SJSA1 (cell line): Measurements from ENCODE around the gene CHST11. TPM values are rescaled to one million over a fixed set of nuclear protein-coding genes. Genes with fewer than 3 reads are reported as not detected.

ENCODE experiments used
- DNase-seq, 2 experiments: peaks; one replicate each; pipeline ENCODE4 v3.0.0-alpha.2; 2015 to 2020; ENCODE audit warnings: low spot score in 2 of 2, low read depth in 1 of 2
- H3K27ac ChIP-seq: fragments of 250-450 bp; sonication (Bioruptor Pico); 2 replicates; pipeline ENCODE4 v1.5.1; 2020; ENCODE audit warnings: mild to moderate bottlenecking, moderate library complexity
- H3K27me3 ChIP-seq: fragments of 250-450 bp; sonication (Bioruptor Pico); replicated peaks from 2 replicates; pipeline ENCODE4 v1.5.1; 2020; ENCODE audit warnings: mild to moderate bottlenecking, moderate library complexity
- H3K36me3 ChIP-seq: fragments of 250-450 bp; sonication (Bioruptor Pico); 2 replicates; pipeline ENCODE4 v1.5.1; 2020; ENCODE audit warnings: mild to moderate bottlenecking
- H3K4me1 ChIP-seq: fragments of 250-450 bp; sonication (Bioruptor Pico); replicated peaks from 2 replicates; pipeline ENCODE4 v1.6.1; 2021; ENCODE audit warnings: mild to moderate bottlenecking
- H3K4me3 ChIP-seq: fragments of 250-450 bp; sonication (Bioruptor Pico); 2 replicates; pipeline ENCODE4 v1.5.1; 2020; ENCODE audit warnings: mild to moderate bottlenecking
- H3K9me3 ChIP-seq: fragments of 250-450 bp; sonication (Bioruptor Pico); replicated peaks from 2 replicates; pipeline ENCODE4 v1.5.1; 2020; ENCODE audit warnings: mild to moderate bottlenecking
- total RNA-seq: library from RNA; depleted of rRNA; stranded (reverse); fragments of >200 nt; shearing (Covaris generic); gene quantifications from 2 replicates; pipeline ENCODE4 v1.2.3, GENCODE V29; 2014

CHST11 gene
- total RNA-seq, 1 experiment from 2014 or later, result 0.71 TPM

DNA sequence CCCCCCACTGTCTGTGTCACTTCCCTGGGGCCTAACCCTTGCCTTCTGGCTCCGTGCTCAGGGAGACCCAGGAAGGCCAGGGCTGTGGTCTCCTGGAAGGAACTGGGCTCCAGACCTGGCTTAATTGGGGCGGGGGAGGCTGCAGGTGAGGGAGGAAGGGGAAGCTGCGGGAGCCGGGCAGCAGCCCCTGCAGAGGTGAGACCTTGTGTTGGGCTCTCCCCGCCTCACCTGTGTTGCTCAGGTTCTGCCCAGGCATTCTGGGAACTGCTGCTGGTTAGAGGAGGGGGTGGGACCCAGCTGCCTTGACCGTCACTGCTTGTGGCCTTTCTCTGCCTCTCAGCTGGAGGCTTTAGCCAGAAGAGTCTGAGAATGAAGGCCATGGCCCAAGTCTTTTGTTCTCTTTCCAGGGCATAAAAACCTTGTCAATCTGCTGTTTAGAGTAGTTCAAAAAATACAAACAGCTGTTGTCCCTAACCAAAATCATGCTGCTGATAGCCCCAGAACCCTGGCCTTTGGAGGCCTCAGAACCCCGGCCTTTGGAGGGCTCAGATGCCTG, 247.6 kb downstream of the CHST11 start:
- DNase-seq, result no peak
- Histone ChIP-seq H3K36me3 (no peaks in the 10 kb centered on the region), H3K4me1 (no peaks in the 10 kb centered on the region), H3K9me3 (no peaks in the 10 kb centered on the region), H3K4me3 (no peak overlapping the region), H3K27me3 (no peaks in the 10 kb centered on the region), H3K27ac (no peak overlapping the region)

DNA sequence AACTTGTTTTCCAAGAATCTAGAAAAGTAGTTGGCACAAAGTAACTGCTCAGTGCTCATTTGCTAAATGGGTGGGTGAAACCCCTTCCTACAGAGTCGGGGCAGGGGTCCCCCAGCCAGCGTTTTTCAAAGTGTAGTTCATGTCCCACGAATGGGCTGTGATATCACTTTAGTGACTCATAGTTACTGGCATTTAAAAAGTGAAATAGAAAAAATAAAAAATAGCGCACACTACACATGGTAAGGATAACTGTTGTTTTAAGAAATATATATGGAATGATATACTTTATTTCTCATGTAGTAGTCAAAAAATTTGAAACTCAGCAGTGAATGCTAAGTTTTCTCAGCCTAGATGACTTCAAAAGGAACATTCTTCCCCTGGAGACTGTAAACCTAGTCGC, 250.4 kb downstream of the CHST11 start:
- H3K36me3 ChIP-seq, result no peaks in the 10 kb centered on the region
- no peaks in the 10 kb centered on the region for H3K4me1 ChIP-seq
- no peaks in the 10 kb centered on the region for H3K9me3 ChIP-seq
- no peak overlapping the region for H3K27ac ChIP-seq
- H3K4me3 ChIP-seq, result no peak overlapping the region
- DNase-seq, result no peak
- no peaks in the 10 kb centered on the region for H3K27me3 ChIP-seq

DNA sequence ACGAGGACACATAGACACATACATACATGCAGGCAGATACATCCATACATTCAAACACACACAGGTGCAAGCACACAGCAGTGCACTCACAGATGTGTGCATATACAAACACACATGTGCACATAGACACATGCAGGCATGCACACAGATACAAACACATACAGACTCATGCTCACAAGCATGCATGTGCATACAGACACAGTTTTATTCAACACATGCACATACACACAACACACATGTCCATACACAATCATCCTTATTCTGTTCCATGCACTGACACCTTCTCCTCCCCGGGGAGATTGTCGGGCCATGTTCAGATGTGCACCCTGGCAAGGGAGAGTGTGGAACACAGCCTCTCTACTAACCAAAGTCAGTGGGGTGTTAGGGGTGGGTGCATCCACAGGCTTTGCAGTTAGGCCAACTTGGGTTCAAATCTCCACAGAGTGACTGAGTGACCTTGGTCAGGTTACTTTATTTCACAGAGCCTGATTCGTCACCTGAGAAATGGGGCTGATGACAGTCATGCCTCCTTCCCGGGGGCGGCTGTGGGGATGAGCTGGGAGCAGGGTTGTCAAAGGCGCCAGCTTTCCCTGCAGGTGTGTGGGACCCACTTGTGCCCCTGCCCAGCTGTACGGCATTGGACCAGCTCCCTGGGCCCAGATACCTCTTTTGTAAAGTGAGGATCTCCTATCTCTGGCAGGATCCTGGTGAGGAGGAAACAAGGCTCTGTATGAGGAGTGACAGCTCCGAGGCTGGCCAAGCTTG, 251.2 kb downstream of the CHST11 start:
- no peaks in the 10 kb centered on the region for H3K27me3 ChIP-seq
- no peaks in the 10 kb centered on the region for H3K4me1 ChIP-seq
- H3K36me3 ChIP-seq, result no peaks in the 10 kb centered on the region
- H3K9me3 ChIP-seq, result no peaks in the 10 kb centered on the region
- no peak for DNase-seq
- no peak overlapping the region for H3K27ac ChIP-seq
- no peak overlapping the region for H3K4me3 ChIP-seq

DNA sequence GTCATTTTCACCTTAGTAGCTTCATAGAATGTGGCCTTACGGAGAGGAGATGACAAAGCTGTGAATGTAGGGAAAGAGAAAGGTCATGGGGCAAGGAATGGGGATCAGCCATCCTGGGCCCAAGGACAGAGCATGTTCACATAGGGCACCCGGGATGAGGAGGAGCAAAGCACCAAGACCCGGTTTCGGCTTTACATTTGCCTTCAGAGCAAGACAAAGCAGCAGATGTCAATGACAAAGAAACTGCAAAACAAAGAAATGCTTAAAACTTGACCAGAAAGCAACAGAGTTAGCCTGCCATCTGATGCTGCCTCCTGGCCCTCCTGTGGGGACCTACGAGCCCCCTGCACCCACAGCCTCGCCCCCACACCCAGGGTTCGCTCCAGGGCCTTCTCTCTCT, 252.1 kb downstream of the CHST11 start:
- DNase-seq, result no peak
- no peaks in the 10 kb centered on the region for H3K36me3 ChIP-seq
- no peaks in the 10 kb centered on the region for H3K9me3 ChIP-seq
- no peak overlapping the region for H3K4me3 ChIP-seq
- no peaks in the 10 kb centered on the region for H3K4me1 ChIP-seq
- no peaks in the 10 kb centered on the region for H3K27me3 ChIP-seq
- no peak overlapping the region for H3K27ac ChIP-seq

DNA sequence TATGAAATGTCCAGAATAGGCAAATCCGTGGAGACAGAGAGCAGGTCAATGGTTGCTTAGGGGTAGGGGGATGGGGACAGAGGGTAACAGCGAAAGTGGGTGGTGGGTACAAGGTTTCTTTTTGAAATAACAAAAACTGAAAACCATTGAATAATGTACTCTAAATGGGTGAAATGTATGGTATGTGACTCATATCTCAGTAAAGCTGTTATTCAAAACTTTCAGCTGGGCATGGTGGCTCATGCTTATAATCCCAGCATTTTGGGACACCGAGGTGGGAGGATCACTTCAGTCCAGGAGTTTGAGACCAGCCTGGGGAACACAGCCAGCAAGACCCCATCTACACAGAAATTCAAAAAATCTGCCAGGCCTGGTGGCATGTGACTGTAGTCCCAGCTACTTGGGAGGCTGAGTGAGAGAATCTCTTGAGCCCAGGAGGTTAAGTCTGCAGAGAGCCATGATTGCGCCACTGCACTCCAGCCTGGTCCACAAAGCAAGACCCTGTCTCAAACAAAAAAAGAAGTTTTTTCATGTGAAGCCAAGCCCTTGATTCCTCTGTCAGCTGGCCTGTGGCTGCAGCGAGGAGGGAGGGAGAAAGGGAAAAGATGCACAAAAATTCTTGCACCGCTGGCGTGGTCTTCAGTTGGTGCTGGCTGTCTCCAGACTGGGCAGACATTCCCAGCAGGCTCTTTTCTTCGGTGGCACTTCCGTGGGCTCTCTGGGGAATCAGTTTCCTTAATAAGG, 253.1 kb downstream of the CHST11 start:
- no peak overlapping the region for H3K4me3 ChIP-seq
- no peaks in the 10 kb centered on the region for H3K9me3 ChIP-seq
- H3K36me3 ChIP-seq, result no peaks in the 10 kb centered on the region
- no peak for DNase-seq
- no peaks in the 10 kb centered on the region for H3K4me1 ChIP-seq
- no peak overlapping the region for H3K27ac ChIP-seq
- no peaks in the 10 kb centered on the region for H3K27me3 ChIP-seq

DNA sequence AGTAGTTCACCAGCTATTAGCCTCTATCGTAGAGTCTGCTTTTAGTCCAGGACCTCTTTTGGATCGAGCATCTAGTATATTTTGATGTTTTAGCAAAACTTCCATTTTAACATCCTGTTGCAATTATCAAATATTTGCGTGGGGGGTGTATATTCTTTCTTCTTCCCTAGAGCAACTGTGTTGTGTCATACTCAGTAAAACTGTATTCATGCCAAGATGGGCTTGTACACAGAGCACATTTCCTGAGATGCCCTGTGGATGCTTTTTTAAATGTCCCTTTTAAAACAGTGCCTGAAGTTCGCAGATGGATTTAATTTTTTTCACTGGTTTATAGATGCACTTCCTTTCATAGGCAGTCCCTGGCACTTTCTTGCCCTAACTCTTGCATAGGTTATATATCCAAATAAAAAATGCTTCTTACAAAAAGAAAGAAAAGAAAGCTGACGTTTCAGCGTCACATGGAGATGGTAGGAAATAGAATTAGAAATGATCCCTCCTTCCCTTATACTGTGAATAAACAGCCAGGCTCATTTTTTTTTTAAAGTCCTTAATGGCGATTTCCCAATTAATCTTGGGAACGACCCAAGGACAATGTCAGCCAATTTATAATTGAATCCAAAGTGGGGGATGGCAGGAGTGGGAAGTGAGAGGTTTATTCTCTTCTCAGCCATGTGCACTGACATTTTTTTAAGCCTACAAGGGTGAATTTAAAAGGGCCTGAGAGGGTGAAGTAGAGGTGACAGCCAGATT, 254.4 kb downstream of the CHST11 start:
- no peaks in the 10 kb centered on the region for H3K4me1 ChIP-seq
- H3K4me3 ChIP-seq, result no peak overlapping the region
- no peak overlapping the region for H3K27ac ChIP-seq
- DNase-seq, result no peak
- no peaks in the 10 kb centered on the region for H3K27me3 ChIP-seq
- no peaks in the 10 kb centered on the region for H3K9me3 ChIP-seq
- no peaks in the 10 kb centered on the region for H3K36me3 ChIP-seq

DNA sequence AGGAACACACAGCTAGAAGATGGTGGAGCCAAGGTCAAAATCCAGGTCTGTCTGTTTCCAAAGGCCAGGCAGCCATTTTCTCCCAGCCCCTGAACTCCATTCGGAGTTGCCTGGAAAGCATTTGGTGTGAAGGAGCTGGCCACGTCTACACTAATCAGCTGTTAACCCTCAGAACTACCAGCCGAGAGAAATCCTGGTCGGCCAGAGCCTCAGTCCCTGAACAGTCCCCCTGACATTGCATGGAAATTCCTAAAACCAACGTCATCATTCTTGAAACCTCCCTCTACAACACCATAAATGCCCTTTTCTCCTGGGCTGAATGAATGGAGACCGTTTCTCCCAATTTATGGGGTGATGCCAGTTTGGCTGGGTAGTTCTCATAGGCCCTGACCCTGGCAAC, 255.7 kb downstream of the CHST11 start:
- Histone ChIP-seq H3K4me3 (no peak overlapping the region), H3K36me3 (no peaks in the 10 kb centered on the region), H3K27me3 (no peaks in the 10 kb centered on the region), H3K27ac (no peak overlapping the region), H3K4me1 (no peaks in the 10 kb centered on the region), H3K9me3 (no peaks in the 10 kb centered on the region)
- no peak for DNase-seq

DNA sequence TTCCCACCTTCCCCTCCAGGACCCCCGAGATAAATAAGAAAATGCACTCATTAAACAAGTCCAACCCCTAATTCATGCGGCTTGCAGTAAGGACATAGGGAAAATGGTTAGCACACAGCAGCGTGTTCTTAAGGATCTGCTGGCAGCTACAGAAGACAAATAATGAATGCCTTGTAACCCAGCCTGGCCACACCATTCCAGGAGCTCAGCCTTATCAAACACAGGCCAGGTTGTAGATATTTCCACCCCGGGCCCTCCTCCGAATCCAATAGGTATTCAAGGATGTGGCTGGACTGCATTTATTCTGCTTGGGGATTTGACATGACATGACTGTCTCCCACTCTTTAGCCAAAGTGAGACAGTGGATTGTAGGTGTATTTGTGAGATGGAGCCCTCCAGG, 256.2 kb downstream of the CHST11 start:
- Histone ChIP-seq H3K4me1 (no peaks in the 10 kb centered on the region), H3K4me3 (no peak overlapping the region), H3K36me3 (no peaks in the 10 kb centered on the region), H3K9me3 (no peaks in the 10 kb centered on the region), H3K27ac (no peak overlapping the region), H3K27me3 (no peaks in the 10 kb centered on the region)
- no peak for DNase-seq

DNA sequence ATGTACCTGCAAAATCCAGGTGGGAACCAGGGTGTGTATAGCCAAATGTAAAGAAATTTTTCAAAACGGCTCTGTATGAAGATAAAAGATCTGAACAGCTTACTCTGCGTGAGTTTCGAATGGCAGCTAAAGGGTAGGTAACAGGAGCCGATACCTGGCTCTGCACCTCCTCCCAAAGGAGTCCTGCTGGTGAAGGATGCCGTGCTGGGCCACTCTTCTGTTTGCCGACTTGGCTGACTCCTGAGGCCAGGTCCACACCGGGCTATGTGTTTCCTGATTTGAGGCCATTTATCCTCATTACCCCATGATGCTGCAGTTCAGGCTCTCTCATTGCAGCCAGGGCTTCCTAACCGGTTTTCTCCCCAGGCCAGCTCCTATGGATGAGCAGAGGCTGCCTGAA, 256.7 kb downstream of the CHST11 start:
- Histone ChIP-seq H3K4me3 (no peak overlapping the region), H3K27ac (no peak overlapping the region), H3K36me3 (no peaks in the 10 kb centered on the region), H3K9me3 (no peaks in the 10 kb centered on the region), H3K27me3 (no peaks in the 10 kb centered on the region), H3K4me1 (no peaks in the 10 kb centered on the region)
- DNase-seq, result no peak

DNA sequence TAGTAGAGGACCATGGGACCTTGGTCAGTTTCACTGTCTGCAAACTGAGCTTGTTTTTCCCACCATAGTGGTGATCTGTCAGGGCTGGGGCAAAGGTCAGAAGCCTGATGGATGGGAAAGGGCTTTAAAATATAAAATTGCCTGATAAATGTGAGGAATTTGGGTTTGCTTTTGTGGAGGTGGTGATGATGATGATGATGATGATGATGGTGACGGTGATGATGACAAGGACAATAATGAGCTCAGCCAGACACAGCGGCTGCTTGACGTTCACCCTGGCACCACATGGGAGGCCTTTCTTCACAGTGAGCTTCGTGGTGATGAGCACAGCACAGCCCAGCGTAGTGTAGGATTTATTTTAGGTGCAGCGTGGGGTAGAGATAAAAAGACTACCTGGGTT, 257.6 kb downstream of the CHST11 start:
- Histone ChIP-seq H3K4me1 (no peaks in the 10 kb centered on the region), H3K36me3 (no peaks in the 10 kb centered on the region)

DNA sequence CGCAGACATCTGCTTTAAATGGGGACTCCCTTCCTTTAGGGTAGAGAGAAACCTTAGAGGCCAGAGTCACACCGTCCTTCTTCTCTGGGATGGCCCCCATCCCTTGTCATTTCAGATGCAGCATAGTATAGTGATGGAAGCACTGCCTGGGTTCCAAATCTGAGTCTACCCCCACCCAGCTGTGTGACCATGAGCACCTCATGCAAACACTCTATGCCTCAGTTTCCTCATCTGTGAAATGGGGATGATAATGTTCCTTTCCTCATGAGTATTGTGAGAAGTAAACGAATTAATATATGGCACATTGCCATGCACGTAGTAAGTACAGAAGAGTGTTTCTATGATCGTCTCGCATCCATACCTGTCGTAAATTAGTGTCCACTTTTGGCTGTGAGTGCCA, 259.4 kb downstream of the CHST11 start:
- no peak overlapping the region for H3K4me3 ChIP-seq

More for the DNA sequence above, 257.6 kb downstream of the CHST11 start:
- Histone ChIP-seq H3K27me3 (no peaks in the 10 kb centered on the region), H3K4me3 (no peak overlapping the region), H3K9me3 (no peaks in the 10 kb centered on the region), H3K27ac (no peak overlapping the region)
- DNase-seq, result no peak

DNA sequence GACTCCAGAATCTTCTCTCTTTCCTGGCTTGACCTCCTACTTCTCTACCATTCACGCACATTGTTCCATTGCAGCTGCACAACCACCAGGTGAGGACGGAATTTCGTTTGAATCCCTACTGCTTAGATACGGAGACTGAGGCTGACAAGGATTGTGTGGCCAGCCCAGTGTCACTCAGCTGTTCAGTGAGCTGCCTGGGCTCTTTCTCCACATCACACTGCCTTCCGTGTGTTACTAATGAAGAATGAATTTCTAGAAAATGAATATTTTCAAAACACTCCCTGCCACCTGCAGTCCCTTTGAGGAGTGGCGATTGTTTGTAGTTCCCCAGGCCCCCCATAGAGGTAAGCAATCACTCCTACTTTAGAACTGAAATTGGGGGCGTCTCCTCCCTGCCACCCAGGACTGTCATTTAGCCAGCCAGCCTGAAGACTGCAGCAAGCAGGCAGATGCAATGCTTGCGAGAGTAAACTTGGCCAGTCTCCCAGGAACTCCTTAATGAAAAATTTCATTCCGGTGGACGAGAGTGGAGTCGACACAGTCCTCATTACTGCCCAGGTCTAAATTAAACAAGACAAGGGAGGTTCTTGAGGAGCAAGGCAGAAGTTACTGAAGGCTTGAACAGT, 261.7 kb downstream of the CHST11 start:
- Histone ChIP-seq H3K4me1 (no peaks in the 10 kb centered on the region), H3K27ac (no peak overlapping the region), H3K9me3 (no peaks in the 10 kb centered on the region), H3K27me3 (no peaks in the 10 kb centered on the region), H3K36me3 (no peaks in the 10 kb centered on the region), H3K4me3 (no peak overlapping the region)
- DNase-seq, result no peak

More for the DNA sequence above, 259.4 kb downstream of the CHST11 start:
- no peaks in the 10 kb centered on the region for H3K4me1 ChIP-seq
- H3K27me3 ChIP-seq, result no peaks in the 10 kb centered on the region
- no peaks in the 10 kb centered on the region for H3K9me3 ChIP-seq
- H3K27ac ChIP-seq, result no peak overlapping the region
- no peak for DNase-seq
- no peaks in the 10 kb centered on the region for H3K36me3 ChIP-seq

DNA sequence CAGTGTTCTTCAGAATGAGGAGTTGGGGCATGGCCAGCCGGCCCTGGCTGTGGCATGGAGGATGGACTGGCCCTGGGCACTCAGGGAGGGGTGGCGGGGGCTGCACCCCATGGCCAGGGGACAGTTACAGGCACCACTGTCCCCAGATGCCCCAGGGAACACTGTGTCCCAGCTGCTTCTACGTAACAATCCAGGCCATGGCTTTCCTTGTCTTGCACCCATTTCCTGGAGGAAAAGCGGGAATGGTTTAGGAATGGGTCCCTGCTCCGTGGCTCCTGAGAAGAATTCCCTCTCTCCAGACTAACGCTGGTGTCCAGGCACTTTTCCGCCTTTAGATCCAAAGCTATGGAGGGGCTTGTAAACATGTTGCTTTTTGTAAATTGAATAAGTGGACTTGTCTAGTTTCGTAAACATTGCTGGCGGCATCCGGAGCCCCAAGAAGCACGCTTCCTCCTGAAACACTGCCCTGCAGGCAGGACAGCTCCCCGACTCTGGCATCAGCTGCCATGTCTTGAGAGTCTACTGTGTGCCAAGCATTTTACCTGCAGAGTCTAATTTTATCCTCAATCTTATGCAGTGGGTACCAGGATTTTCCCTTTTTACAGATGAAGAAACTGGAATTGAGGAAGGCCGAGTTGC, 263.1 kb downstream of the CHST11 start:
- H3K4me3 ChIP-seq, result no peak overlapping the region

More for the DNA sequence above, 263.1 kb downstream of the CHST11 start:
- Histone ChIP-seq H3K9me3 (no peaks in the 10 kb centered on the region), H3K36me3 (no peaks in the 10 kb centered on the region), H3K27me3 (no peaks in the 10 kb centered on the region), H3K27ac (no peak overlapping the region), H3K4me1 (no peaks in the 10 kb centered on the region)
- DNase-seq, result no peak
